Measurements from ENCODE around the gene HDDC3. TPM values are rescaled to one million over a fixed set of nuclear protein-coding genes. Genes with fewer than 3 reads are reported as not detected.

HDDC3 gene
- total and polyA plus RNA-seq, 2 experiments from 2014 or later: 9.7 to 11.1 TPM

- no peak overlapping the region for H2AFZ ChIP-seq
- H3K9me2 ChIP-seq (ENCODE audit: insufficient read depth): no peaks in the 10 kb centered on the region
- no peak overlapping the region for H3K9ac ChIP-seq
- 93 to 96% methylated on average over 9 of the region's 9 CpGs for WGBS, 2 experiments (ENCODE audit: low coverage in 1 of 2, low lambda C conversion rate in 2 of 2, missing lambda C conversion rate in 2 of 2)
- TF ChIP-seq EZH2 (IDR thresholded peaks at IDR 0.05; ENCODE audit: insufficient read depth, poor library complexity, severe bottlenecking) (no peak), EZH2phosphoT487 (IDR thresholded peaks at IDR 0.05; ENCODE audit: insufficient read depth, low read depth) (no peak)
- no peaks in the 10 kb centered on the region for H3K27me3 ChIP-seq (replicated peaks; ENCODE audit: insufficient read depth)
- no peak overlapping the region for H3K4me2 ChIP-seq (ENCODE audit: unreplicated experiment)
- H3K27ac ChIP-seq: no peak overlapping the region
- H4K20me1 ChIP-seq (ENCODE audit: insufficient read depth): no peaks in the 10 kb centered on the region
- in situ Hi-C loops (cut with MboI): no loop called here
- H3K4me3 ChIP-seq: no peak overlapping the region
- peaks cover 10% of the 10 kb centered on the region; the same call in 1 of the 2 replicates for H3F3A ChIP-seq (ENCODE audit: insufficient read depth)
- no peaks in the 10 kb centered on the region for H3K79me2 ChIP-seq (ENCODE audit: insufficient read depth)
- peaks cover 6% of the 10 kb centered on the region; the same call in 1 of the 2 replicates for H3K4me1 ChIP-seq (ENCODE audit: insufficient read depth)
- no peaks in the 10 kb centered on the region for H3K36me3 ChIP-seq (ENCODE audit: low read depth)
- no peak for DNase-seq
- H3K9me3 ChIP-seq (ENCODE audit: low read depth): no peaks in the 10 kb centered on the region
These were observed 27.6 kb downstream of the HDDC3 start for GRCh38 chr15:90904746-90905145.

- H3F3A ChIP-seq (ENCODE audit: insufficient read depth): peaks cover 10% of the 10 kb centered on the region; the same call in 1 of the 2 replicates
- peak overlapping the region; percentile 89 for H3K4me2 ChIP-seq (ENCODE audit: unreplicated experiment)
- H3K36me3 ChIP-seq (ENCODE audit: low read depth): no peaks in the 10 kb centered on the region
- H4K20me1 ChIP-seq (ENCODE audit: insufficient read depth): no peaks in the 10 kb centered on the region
- no peaks in the 10 kb centered on the region for H3K79me2 ChIP-seq (ENCODE audit: insufficient read depth)
- H3K9me3 ChIP-seq (ENCODE audit: low read depth): no peaks in the 10 kb centered on the region
- peaks cover 6% of the 10 kb centered on the region; the same call in 1 of the 2 replicates for H3K4me1 ChIP-seq (ENCODE audit: insufficient read depth)
- no peak for DNase-seq
- peak overlapping the region; percentile 92 for H2AFZ ChIP-seq
- peak overlapping the region; percentile 74 for H3K4me3 ChIP-seq
- 78 to 84% methylated on average over 18 of the region's 18 CpGs for WGBS, 2 experiments (ENCODE audit: low coverage in 1 of 2, low lambda C conversion rate in 2 of 2, missing lambda C conversion rate in 2 of 2)
- no peaks in the 10 kb centered on the region for H3K9me2 ChIP-seq (ENCODE audit: insufficient read depth)
- no peak for TF ChIP-seq EZH2 (IDR thresholded peaks at IDR 0.05; ENCODE audit: insufficient read depth, poor library complexity, severe bottlenecking)
- no peak for TF ChIP-seq EZH2phosphoT487 (IDR thresholded peaks at IDR 0.05; ENCODE audit: insufficient read depth, low read depth)
- H3K27ac ChIP-seq: no peak overlapping the region
- H3K9ac ChIP-seq: peak overlapping the region; percentile 70
- H3K27me3 ChIP-seq (replicated peaks; ENCODE audit: insufficient read depth): no peaks in the 10 kb centered on the region
- in situ Hi-C loops (cut with MboI): no loop called here
These were observed 28.4 kb downstream of the HDDC3 start for GRCh38 chr15:90903733-90904536.

GRCh38 chr15:90902840-90903732 is 29.3 kb downstream of the HDDC3 start, which contains the start of gene MAN2A2:
TSS of gene MAN2A2 (plus strand) at chr15:90903302. CDS start at chr15:90904208, 906 bp downstream.
- Histone ChIP-seq H3K9ac (peak within 1 kb of the TSS; percentile 78), H4K20me1 (ENCODE audit: insufficient read depth) (no peaks in the 10 kb centered on the region), H3K9me2 (ENCODE audit: insufficient read depth) (no peaks in the 10 kb centered on the region), H3K9me3 (ENCODE audit: low read depth) (no peaks in the 10 kb centered on the region), H3K27me3 (replicated peaks; ENCODE audit: insufficient read depth) (no peaks in the 10 kb centered on the region), H3F3A (ENCODE audit: insufficient read depth) (peaks cover 10% of the 10 kb centered on the region; the same call in 1 of the 2 replicates), H3K4me1 (ENCODE audit: insufficient read depth) (peaks cover 6% of the 10 kb centered on the region; the same call in 1 of the 2 replicates), H3K27ac (peak within 1 kb of the TSS; percentile 45), H2AFZ (peak within 1 kb of the TSS; percentile 92), H3K4me3 (peak within 1 kb of the TSS; percentile 80), H3K36me3 (ENCODE audit: low read depth) (no peaks in the 10 kb centered on the region), H3K79me2 (ENCODE audit: insufficient read depth) (no peaks in the 10 kb centered on the region), H3K4me2 (ENCODE audit: unreplicated experiment) (peak within 1 kb of the TSS; percentile 93)
- WGBS, 2 experiments (ENCODE audit: low coverage in 1 of 2, low lambda C conversion rate in 2 of 2, missing lambda C conversion rate in 2 of 2): 2 to 3% methylated on average over 44 to 58 of the region's 81 CpGs
- TF ChIP-seq EZH2 (IDR thresholded peaks at IDR 0.05; ENCODE audit: insufficient read depth, poor library complexity, severe bottlenecking): no peak
- no peak for TF ChIP-seq EZH2phosphoT487 (IDR thresholded peaks at IDR 0.05; ENCODE audit: insufficient read depth, low read depth)
- in situ Hi-C loops (cut with MboI): no loop called here
- peak; percentile 79 for DNase-seq
